GM12878 (cell line): ENCODE data around the gene PSMB5. TPM values are rescaled to one million over a fixed set of nuclear protein-coding genes. Genes with fewer than 3 reads are reported as not detected.

Experiments used
- ATF7 ChIP-seq: fragments of 450-650 bp; IDR thresholded peaks from 2 replicates; pipeline ENCODE4 v1.6.1; 2016; ENCODE audit warnings: low read depth, mild to moderate bottlenecking
- BACH1 ChIP-seq: fragments of 450-650 bp; IDR thresholded peaks from 2 replicates; pipeline ENCODE4 v1.6.1; 2017; ENCODE audit warnings: mild to moderate bottlenecking, borderline replicate concordance
- BMI1 ChIP-seq: fragments of 450-650 bp; IDR thresholded peaks from 2 replicates; pipeline ENCODE4 v1.6.1; 2016; ENCODE audit warnings: mild to moderate bottlenecking, moderate library complexity, borderline replicate concordance
- CREB1 ChIP-seq: IDR thresholded peaks from 2 replicates; pipeline ENCODE4 v1.6.1; 2012; ENCODE audit warnings: low read depth, mild to moderate bottlenecking, inconsistent platforms
- DPF2 ChIP-seq: fragments of 450-650 bp; IDR thresholded peaks from 2 replicates; pipeline ENCODE4 v1.6.1; 2017; ENCODE audit warnings: mild to moderate bottlenecking
- EED ChIP-seq: sonication (generic); IDR thresholded peaks from 2 replicates; pipeline ENCODE4 v1.6.1; 2016; ENCODE audit warnings: antibody characterized with exemption, low read depth
- FOXM1 ChIP-seq: IDR thresholded peaks from 2 replicates; pipeline ENCODE4 v1.6.1; 2012; ENCODE audit warnings: low read depth, mild to moderate bottlenecking, inconsistent platforms, low read length, moderate library complexity
- GABPA ChIP-seq: IDR thresholded peaks from 2 replicates; pipeline ENCODE4 v1.6.1; 2014; ENCODE audit warnings: antibody characterized with exemption, low read depth, mild to moderate bottlenecking, inconsistent platforms
- GATAD2B ChIP-seq: fragments of 450-650 bp; conservative IDR thresholded peaks from 2 replicates; pipeline ENCODE4 v1.6.1; 2017; ENCODE audit warnings: low read depth, mild to moderate bottlenecking, moderate library complexity
- HDGF ChIP-seq: fragments of 450-650 bp; IDR thresholded peaks from 2 replicates; pipeline ENCODE4 v1.6.1; 2016; ENCODE audit warnings: antibody characterized with exemption
- NFIC ChIP-seq: IDR thresholded peaks from 2 replicates; pipeline ENCODE4 v1.6.1; 2012; ENCODE audit warnings: low read depth, mild to moderate bottlenecking, inconsistent platforms, low read length, moderate library complexity
- PAX5 ChIP-seq: IDR thresholded peaks from 2 replicates; pipeline ENCODE4 v1.6.1; 2011; ENCODE audit warnings: low read depth, low read length, borderline replicate concordance
- PAX8 ChIP-seq: fragments of 450-650 bp; IDR thresholded peaks from 2 replicates; pipeline ENCODE4 v1.6.1; 2017; ENCODE audit warnings: mild to moderate bottlenecking, moderate library complexity
- RBBP5 ChIP-seq: fragments of 200-600 bp; sonication (generic); conservative IDR thresholded peaks from 2 replicates; pipeline ENCODE4 v1.6.1; 2016
- SMARCA5 ChIP-seq: fragments of 450-650 bp; IDR thresholded peaks from 2 replicates; pipeline ENCODE4 v1.6.1; 2017; ENCODE audit warnings: mild to moderate bottlenecking
- SREBF1 ChIP-seq: IDR thresholded peaks from 2 replicates; pipeline ENCODE4 v1.6.1; 2012; ENCODE audit warnings: mild to moderate bottlenecking, low read length
- SREBF2 ChIP-seq: IDR thresholded peaks from 2 replicates; pipeline ENCODE4 v1.6.1; 2012; ENCODE audit warnings: mild to moderate bottlenecking, low read length
- STAT1 ChIP-seq: fragments of 450-650 bp; conservative IDR thresholded peaks from 2 replicates; pipeline ENCODE4 v1.6.1; 2014; ENCODE audit warnings: antibody characterized with exemption, mild to moderate bottlenecking
- TCF12 ChIP-seq: IDR thresholded peaks from 2 replicates; pipeline ENCODE4 v1.6.1; 2011; ENCODE audit warnings: low read depth, mild to moderate bottlenecking, low read length
- ZNF217 ChIP-seq: fragments of 450-650 bp; IDR thresholded peaks from 2 replicates; pipeline ENCODE4 v1.6.1; 2017; ENCODE audit warnings: antibody characterized with exemption, mild to moderate bottlenecking
- ZNF384 ChIP-seq: IDR thresholded peaks from 2 replicates; pipeline ENCODE4 v1.6.1; 2012; ENCODE audit warnings: low read depth, mild to moderate bottlenecking, low read length, improper control_type of control experiment, borderline replicate concordance
- polyA plus RNA-seq, 11 experiments: library from polyadenylated mRNA; depleted of rRNA in 4 of 11; unstranded in 6 of 11; stranded (reverse) in 5 of 11; fragments of >200 nt; fragmentation: Nextera tagmentation in 4 of 11; fragmentation: Illumina TruSeq in 1 of 11; extraction: Ambion mirVana in 4 of 11; extraction: Trizol in 1 of 11; gene quantifications; 1 replicate in 1 of 11; 2 replicates in 10 of 11; pipeline versions ENCODE4 v1.2.1 to v1.2.3, GENCODE V29; 2011 to 2016; ENCODE audit warnings: inconsistent platforms in 2 of 11, missing spikeins in 2 of 11, low read depth in 1 of 11
- total RNA-seq, 4 experiments: library from RNA; depleted of rRNA in 3 of 4; stranded (reverse); fragments of >200 nt in 3 of 4; fragmentation: Illumina TruSeq in 1 of 4; extraction: Trizol in 1 of 4; gene quantifications; 2 replicates each; pipeline versions ENCODE4 v1.2.1 to v1.2.3, GENCODE V29; 2013 to 2021
- TF ChIP-seq, protein P1 (sequence below), 3 experiments: IDR thresholded peaks in 2 of 3; conservative IDR thresholded peaks in 1 of 3; 2 replicates each; pipeline ENCODE4 v1.5.1; 2011; ENCODE audit warnings: low read depth in 3 of 3, low read length in 3 of 3, mild to moderate bottlenecking in 3 of 3, control low read depth in 2 of 3, moderate library complexity in 2 of 3, inconsistent platforms in 1 of 3, mixed read lengths in 1 of 3; ENCODE audit not compliant: control insufficient read depth in 2 of 3, insufficient read depth in 1 of 3; ENCODE audit errors: extremely low read depth in 1 of 3
- TF ChIP-seq, protein P2 (sequence below): fragments of 450-650 bp; IDR thresholded peaks from 2 replicates; pipeline ENCODE4 v1.6.1; 2017; ENCODE audit warnings: mild to moderate bottlenecking, low read depth, inconsistent platforms; ENCODE audit not compliant: poor library complexity, severe bottlenecking
- TF ChIP-seq, protein P3 (sequence below): IDR thresholded peaks from 2 replicates; pipeline ENCODE4 v1.6.1; 2011; ENCODE audit warnings: low read depth, low read length, improper control_type of control experiment, borderline replicate concordance
- TF ChIP-seq, protein P4 (sequence below): IDR thresholded peaks from 2 replicates; pipeline ENCODE4 v1.6.1; 2011; ENCODE audit warnings: mild to moderate bottlenecking, low read depth, low read length, moderate library complexity; ENCODE audit not compliant: insufficient replicate concordance

Gene PSMB5
- total and polyA plus RNA-seq, 10 of the 15 experiments (the other 5 are each of a cell fraction or from before 2014, with no cell fraction given), result 84.5 to 802 (median 144) TPM

DNA sequence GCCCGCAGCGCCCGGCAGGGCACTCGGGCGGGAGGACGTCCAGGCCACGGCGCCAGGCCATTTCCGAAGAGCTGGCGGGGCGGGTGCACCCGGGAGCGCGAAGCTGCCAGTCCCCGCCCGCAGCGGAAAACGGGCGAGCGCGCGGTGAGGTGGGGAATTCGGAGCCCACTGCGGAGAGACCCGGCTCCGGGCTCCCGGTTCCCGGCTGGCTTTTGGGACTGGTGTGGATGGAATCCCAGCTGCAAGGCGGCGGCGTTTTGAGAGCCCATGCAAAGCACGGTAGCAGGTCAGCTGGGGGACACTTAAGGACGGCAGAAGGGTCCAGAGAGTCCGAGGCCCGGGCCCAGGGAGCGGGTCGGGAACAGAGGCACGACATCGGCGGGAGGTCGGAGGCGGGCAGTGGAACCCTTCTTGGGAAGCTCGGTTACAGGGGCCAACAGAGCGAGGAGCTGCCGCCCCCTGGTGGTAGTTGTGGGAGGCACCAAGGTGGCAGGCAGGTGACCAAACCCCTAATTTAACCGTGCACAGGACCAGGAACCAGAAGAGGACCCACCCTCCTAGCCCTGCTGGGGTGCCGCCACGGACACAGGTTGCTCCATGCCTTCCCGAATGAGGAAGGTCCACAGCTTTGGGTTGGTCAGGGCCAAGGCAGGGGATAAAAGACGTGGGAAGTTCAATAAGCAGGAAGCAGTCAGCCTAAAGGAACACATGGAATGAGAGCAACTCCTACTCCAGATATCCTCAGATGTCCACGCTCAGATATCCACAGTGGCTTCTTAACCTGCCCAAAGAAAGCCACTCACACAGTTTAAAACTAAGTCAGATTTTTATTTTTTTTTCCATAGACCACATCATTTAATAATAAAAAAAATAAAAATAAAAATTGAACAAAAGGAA is 23.3 kb upstream of the PSMB5 start (continued):
- TF ChIP-seq, protein P1, sequence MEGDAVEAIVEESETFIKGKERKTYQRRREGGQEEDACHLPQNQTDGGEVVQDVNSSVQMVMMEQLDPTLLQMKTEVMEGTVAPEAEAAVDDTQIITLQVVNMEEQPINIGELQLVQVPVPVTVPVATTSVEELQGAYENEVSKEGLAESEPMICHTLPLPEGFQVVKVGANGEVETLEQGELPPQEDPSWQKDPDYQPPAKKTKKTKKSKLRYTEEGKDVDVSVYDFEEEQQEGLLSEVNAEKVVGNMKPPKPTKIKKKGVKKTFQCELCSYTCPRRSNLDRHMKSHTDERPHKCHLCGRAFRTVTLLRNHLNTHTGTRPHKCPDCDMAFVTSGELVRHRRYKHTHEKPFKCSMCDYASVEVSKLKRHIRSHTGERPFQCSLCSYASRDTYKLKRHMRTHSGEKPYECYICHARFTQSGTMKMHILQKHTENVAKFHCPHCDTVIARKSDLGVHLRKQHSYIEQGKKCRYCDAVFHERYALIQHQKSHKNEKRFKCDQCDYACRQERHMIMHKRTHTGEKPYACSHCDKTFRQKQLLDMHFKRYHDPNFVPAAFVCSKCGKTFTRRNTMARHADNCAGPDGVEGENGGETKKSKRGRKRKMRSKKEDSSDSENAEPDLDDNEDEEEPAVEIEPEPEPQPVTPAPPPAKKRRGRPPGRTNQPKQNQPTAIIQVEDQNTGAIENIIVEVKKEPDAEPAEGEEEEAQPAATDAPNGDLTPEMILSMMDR (IDR thresholded peaks at IDR 0.05 in 2 of 3, conservative IDR thresholded peaks at IDR 0.05 in 1 of 3; ENCODE audit: control insufficient read depth in 2 of 3, extremely low read depth in 1 of 3, insufficient read depth in 1 of 3, low read depth in 3 of 3, low read length in 3 of 3), result peak; percentile 92 to 97 (median 96); a peak in 5 of 6 replicates
- no peak for TF ChIP-seq SREBF1
- peak; percentile 76; the same call in 1 of the 2 replicates for TF ChIP-seq EED
- peak; percentile 16; the same call in 1 of the 2 replicates for TF ChIP-seq TCF12
- TF ChIP-seq RBBP5, result no peak
- TF ChIP-seq ZNF217, result no peak
- TF ChIP-seq ZNF384, result no peak
- TF ChIP-seq GATAD2B, result peak; percentile 37
- peak; percentile 32; the same call in 1 of the 2 replicates for TF ChIP-seq FOXM1
- TF ChIP-seq DPF2, result 0 out of 2 replicates have a peak, but pooled peaks have one; percentile 50
- TF ChIP-seq BMI1, result no peak
- TF ChIP-seq PAX8, result no peak
- TF ChIP-seq GABPA, result no peak
- TF ChIP-seq, protein P2, sequence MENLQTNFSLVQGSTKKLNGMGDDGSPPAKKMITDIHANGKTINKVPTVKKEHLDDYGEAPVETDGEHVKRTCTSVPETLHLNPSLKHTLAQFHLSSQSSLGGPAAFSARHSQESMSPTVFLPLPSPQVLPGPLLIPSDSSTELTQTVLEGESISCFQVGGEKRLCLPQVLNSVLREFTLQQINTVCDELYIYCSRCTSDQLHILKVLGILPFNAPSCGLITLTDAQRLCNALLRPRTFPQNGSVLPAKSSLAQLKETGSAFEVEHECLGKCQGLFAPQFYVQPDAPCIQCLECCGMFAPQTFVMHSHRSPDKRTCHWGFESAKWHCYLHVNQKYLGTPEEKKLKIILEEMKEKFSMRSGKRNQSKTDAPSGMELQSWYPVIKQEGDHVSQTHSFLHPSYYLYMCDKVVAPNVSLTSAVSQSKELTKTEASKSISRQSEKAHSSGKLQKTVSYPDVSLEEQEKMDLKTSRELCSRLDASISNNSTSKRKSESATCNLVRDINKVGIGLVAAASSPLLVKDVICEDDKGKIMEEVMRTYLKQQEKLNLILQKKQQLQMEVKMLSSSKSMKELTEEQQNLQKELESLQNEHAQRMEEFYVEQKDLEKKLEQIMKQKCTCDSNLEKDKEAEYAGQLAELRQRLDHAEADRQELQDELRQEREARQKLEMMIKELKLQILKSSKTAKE, result no peak
- no peak for TF ChIP-seq STAT1
- no peak for TF ChIP-seq HDGF
- peak; percentile 23; the same call in 1 of the 2 replicates for TF ChIP-seq SMARCA5
- TF ChIP-seq CREB1, result peak; percentile 10; the same call in 1 of the 2 replicates
- no peak for TF ChIP-seq NFIC
- peak; percentile 20; the same call in 1 of the 2 replicates for TF ChIP-seq BACH1
- no peak for TF ChIP-seq ATF7
- TF ChIP-seq, protein P3, sequence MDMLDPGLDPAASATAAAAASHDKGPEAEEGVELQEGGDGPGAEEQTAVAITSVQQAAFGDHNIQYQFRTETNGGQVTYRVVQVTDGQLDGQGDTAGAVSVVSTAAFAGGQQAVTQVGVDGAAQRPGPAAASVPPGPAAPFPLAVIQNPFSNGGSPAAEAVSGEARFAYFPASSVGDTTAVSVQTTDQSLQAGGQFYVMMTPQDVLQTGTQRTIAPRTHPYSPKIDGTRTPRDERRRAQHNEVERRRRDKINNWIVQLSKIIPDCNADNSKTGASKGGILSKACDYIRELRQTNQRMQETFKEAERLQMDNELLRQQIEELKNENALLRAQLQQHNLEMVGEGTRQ, result no peak; the same call in 1 of the 2 replicates
- no peak for TF ChIP-seq SREBF2
- TF ChIP-seq, protein P4, sequence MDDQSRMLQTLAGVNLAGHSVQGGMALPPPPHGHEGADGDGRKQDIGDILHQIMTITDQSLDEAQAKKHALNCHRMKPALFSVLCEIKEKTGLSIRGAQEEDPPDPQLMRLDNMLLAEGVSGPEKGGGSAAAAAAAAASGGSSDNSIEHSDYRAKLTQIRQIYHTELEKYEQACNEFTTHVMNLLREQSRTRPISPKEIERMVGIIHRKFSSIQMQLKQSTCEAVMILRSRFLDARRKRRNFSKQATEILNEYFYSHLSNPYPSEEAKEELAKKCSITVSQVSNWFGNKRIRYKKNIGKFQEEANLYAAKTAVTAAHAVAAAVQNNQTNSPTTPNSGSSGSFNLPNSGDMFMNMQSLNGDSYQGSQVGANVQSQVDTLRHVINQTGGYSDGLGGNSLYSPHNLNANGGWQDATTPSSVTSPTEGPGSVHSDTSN, result no peak
- peak; percentile 65; the same call in 1 of the 2 replicates for TF ChIP-seq PAX5
